Measurements from ENCODE around the gene MS4A4E. TPM values are rescaled to one million over a fixed set of nuclear protein-coding genes. Genes with fewer than 3 reads are reported as not detected.

MS4A4E gene
- total and polyA plus RNA-seq, 2 of the 13 experiments (the other 11 are each of a cell fraction or from before 2014, with no cell fraction given) = not detected

- BruUV-seq (replicated peaks) = no TSS peak
- DNase-seq (ENCODE audit: low spot score) (no peak), ATAC-seq (no peak), FAIRE-seq (no peak)
- no peak overlapping the region for H3K4me3 ChIP-seq (replicated peaks in 1 of 3; ENCODE audit: insufficient read depth in 1 of 3, low read depth in 2 of 3, low read length in 3 of 3)
- H4K20me1 ChIP-seq (ENCODE audit: insufficient read depth, low read length) = no peaks in the 10 kb centered on the region
- WGBS (ENCODE audit: low lambda C conversion rate) = 84% methylated on average over 1 of the region's 1 CpG
- no peak overlapping the region for H3K27ac ChIP-seq (ENCODE audit: extremely low read length, insufficient read depth, low read length)
- H3K9ac ChIP-seq (ENCODE audit: insufficient read depth, low read depth, low read length) = no peak overlapping the region
- no peaks in the 10 kb centered on the region for H3K27me3 ChIP-seq (ENCODE audit: control insufficient read depth in 1 of 2, insufficient read depth in 2 of 2, low read length in 2 of 2)
- no peaks in the 10 kb centered on the region for H3K4me1 ChIP-seq (ENCODE audit: insufficient read depth, low read length)
- H2AFZ ChIP-seq (ENCODE audit: low read length) = no peak overlapping the region
- no peaks in the 10 kb centered on the region for H3K36me3 ChIP-seq (replicated peaks in 1 of 2; ENCODE audit: control insufficient read depth in 1 of 2, insufficient read depth in 2 of 2, low read length in 2 of 2)
- H3K4me2 ChIP-seq (ENCODE audit: low read depth, low read length) = no peak overlapping the region
- ChIA-PET POLR2A (no interaction called here), CTCF (ENCODE audit: low intra/inter-chr PET ratio, low total read pairs) (interaction anchor here (1.2 kb wide), 1 partner anchor 23 kb away, joined by 4 read pairs; no protein-coding TSS in a partner anchor)
- H3K79me2 ChIP-seq (ENCODE audit: insufficient read depth, low read length) = no peaks in the 10 kb centered on the region
- no peaks in the 10 kb centered on the region for H3K9me3 ChIP-seq (ENCODE audit: low read length)
- intact Hi-C loops (cut with micrococcal nuclease; ENCODE audit: unreplicated experiment) (no loop called here), in situ Hi-C loops (cut with HindIII; ENCODE audit: extremely low pct_ligation_motif_present, low pct_unique_long_range_greater_than_20kb) (no loop called here)
- no peak for TF ChIP-seq CBX2 (IDR thresholded peaks at IDR 0.05; ENCODE audit: low read depth, low read length)
- TF ChIP-seq CBX2 (CRISPR knock-in tag; IDR thresholded peaks at IDR 0.05; ENCODE audit: low read depth) = no peak
- TF ChIP-seq NFIB (CRISPR knock-in tag; IDR thresholded peaks at IDR 0.05; ENCODE audit: borderline replicate concordance) = no peak
- no peak for TF ChIP-seq THAP9 (CRISPR knock-in tag; IDR thresholded peaks at IDR 0.05; ENCODE audit: borderline replicate concordance)
- TF ChIP-seq ZNF143 (CRISPR knock-in tag; IDR thresholded peaks at IDR 0.05) = no peak
- no peak for TF ChIP-seq JARID2 (CRISPR knock-in tag; IDR thresholded peaks at IDR 0.05; ENCODE audit: insufficient replicate concordance)
- no peak for TF ChIP-seq ZNF331 (CRISPR knock-in tag; IDR thresholded peaks at IDR 0.05)
- TF ChIP-seq BRCA1 (CRISPR knock-in tag; IDR thresholded peaks at IDR 0.05) = no peak
- no peak for TF ChIP-seq NBN (conservative IDR thresholded peaks at IDR 0.05)
- no peak for TF ChIP-seq ATF5 (CRISPR knock-in tag; IDR thresholded peaks at IDR 0.05; ENCODE audit: low read depth)
- TF ChIP-seq DNMT1 (CRISPR knock-in tag; IDR thresholded peaks at IDR 0.05) = no peak
- no peak for TF ChIP-seq REXO4 (CRISPR knock-in tag; IDR thresholded peaks at IDR 0.05; ENCODE audit: borderline replicate concordance)
- no peak for TF ChIP-seq SRY (CRISPR knock-in tag; IDR thresholded peaks at IDR 0.05)
- no peak for TF ChIP-seq GMEB2 (CRISPR knock-in tag; IDR thresholded peaks at IDR 0.05; ENCODE audit: low read depth)
- TF ChIP-seq AKNA (CRISPR knock-in tag; IDR thresholded peaks at IDR 0.05; ENCODE audit: borderline replicate concordance) = no peak
- TF ChIP-seq ZSCAN31 (CRISPR knock-in tag; IDR thresholded peaks at IDR 0.05; ENCODE audit: low read depth) = no peak
- no peak for TF ChIP-seq RELA (CRISPR knock-in tag; IDR thresholded peaks at IDR 0.05)
These were observed 72.4 kb downstream of the MS4A4E start for GRCh38 chr11:60170566-60170965.

All from HepG2 (cell line).